SU-DHL-6 (cell line): ENCODE measurements around the gene AHRR.
A peak's percentile ranks its signal among the peaks of the same experiment; 100 is the strongest.

Experiments used
- H2AFZ ChIP-seq: fragments of 200-600 bp; sonication (generic); 2 replicates; pipeline ENCODE4 v1.6.1; 2014; ENCODE audit warnings: low read depth, mild to moderate bottlenecking, moderate library complexity, mixed read lengths, antibody characterized with exemption, low read length; ENCODE audit not compliant: severe bottlenecking
- H3F3A ChIP-seq: fragments of 200-600 bp; shearing (Covaris generic); 2 replicates; pipeline ENCODE4 v1.6.0; 2016; ENCODE audit warnings: antibody characterized with exemption, mild to moderate bottlenecking; ENCODE audit not compliant: insufficient read depth
- H3K27ac ChIP-seq: fragments of 200-600 bp; sonication (generic); 2 replicates; pipeline ENCODE4 v1.5.1; 2016; ENCODE audit warnings: low read depth, mild to moderate bottlenecking, low read length, moderate library complexity, mixed read lengths
- H3K27me3 ChIP-seq: fragments of 200-600 bp; sonication (generic), shearing (Covaris generic); 2 replicates; pipeline ENCODE4 v1.6.0; 2014; ENCODE audit warnings: mild to moderate bottlenecking, low read length
- H3K36me3 ChIP-seq: fragments of 200-600 bp; sonication (generic); 2 replicates; pipeline ENCODE4 v1.6.1; 2014; ENCODE audit warnings: mild to moderate bottlenecking, low read length, mixed read lengths
- H3K4me2 ChIP-seq: fragments of 300-600, 200-600 bp; shearing (Covaris generic), sonication (generic); 2 replicates; pipeline ENCODE4 v1.6.0; 2014; ENCODE audit warnings: low read length, low read depth, mild to moderate bottlenecking; ENCODE audit not compliant: poor library complexity, severe bottlenecking
- H3K4me3 ChIP-seq: fragments of 200-600 bp; sonication (generic); 2 replicates; pipeline ENCODE4 v1.5.1; 2014; ENCODE audit warnings: antibody characterized with exemption, low read length, mild to moderate bottlenecking, mixed read lengths; ENCODE audit not compliant: insufficient read depth, poor library complexity, severe bottlenecking
- H3K79me2 ChIP-seq: fragments of 200-600 bp; sonication (generic); 2 replicates; pipeline ENCODE4 v1.6.1; 2014; ENCODE audit warnings: mild to moderate bottlenecking, low read length, moderate library complexity; ENCODE audit not compliant: insufficient read depth
- H3K9ac ChIP-seq: fragments of 200-600 bp; sonication (generic); 2 replicates; pipeline ENCODE4 v1.7.0; 2014; ENCODE audit warnings: mild to moderate bottlenecking, low read length
- H3K9me2 ChIP-seq: fragments of 200-600 bp; sonication (generic); replicated peaks from 2 replicates; pipeline ENCODE4 v1.6.1; 2014; ENCODE audit warnings: low read length; ENCODE audit not compliant: insufficient read depth
- H3K9me3 ChIP-seq: fragments of 200-600 bp; sonication (generic); 2 replicates; pipeline ENCODE4 v1.6.1; 2014; ENCODE audit warnings: low read length, mixed read lengths; ENCODE audit not compliant: insufficient read depth
- H4K20me1 ChIP-seq: fragments of 200-600 bp; sonication (generic); 2 replicates; pipeline ENCODE4 v1.6.1; 2014; ENCODE audit warnings: low read depth, mild to moderate bottlenecking, antibody characterized with exemption, low read length, moderate library complexity, mixed read lengths
- EZH2phosphoT487 ChIP-seq: fragments of 200-600 bp; sonication (generic), shearing (Covaris generic); conservative IDR thresholded peaks from 2 replicates; pipeline ENCODE4 v1.6.1; 2018; ENCODE audit warnings: mild to moderate bottlenecking, antibody characterized with exemption, low read length, moderate library complexity, mixed read lengths
- TF ChIP-seq, protein P1 (sequence below): fragments of 200-600 bp; sonication (generic); IDR thresholded peaks from one replicate; pipeline ENCODE4 v1.5.1; 2017; ENCODE audit warnings: antibody characterized with exemption, mild to moderate bottlenecking, low read length, moderate library complexity; ENCODE audit not compliant: insufficient read depth, poor library complexity, severe bottlenecking

Gene AHRR

DNA sequence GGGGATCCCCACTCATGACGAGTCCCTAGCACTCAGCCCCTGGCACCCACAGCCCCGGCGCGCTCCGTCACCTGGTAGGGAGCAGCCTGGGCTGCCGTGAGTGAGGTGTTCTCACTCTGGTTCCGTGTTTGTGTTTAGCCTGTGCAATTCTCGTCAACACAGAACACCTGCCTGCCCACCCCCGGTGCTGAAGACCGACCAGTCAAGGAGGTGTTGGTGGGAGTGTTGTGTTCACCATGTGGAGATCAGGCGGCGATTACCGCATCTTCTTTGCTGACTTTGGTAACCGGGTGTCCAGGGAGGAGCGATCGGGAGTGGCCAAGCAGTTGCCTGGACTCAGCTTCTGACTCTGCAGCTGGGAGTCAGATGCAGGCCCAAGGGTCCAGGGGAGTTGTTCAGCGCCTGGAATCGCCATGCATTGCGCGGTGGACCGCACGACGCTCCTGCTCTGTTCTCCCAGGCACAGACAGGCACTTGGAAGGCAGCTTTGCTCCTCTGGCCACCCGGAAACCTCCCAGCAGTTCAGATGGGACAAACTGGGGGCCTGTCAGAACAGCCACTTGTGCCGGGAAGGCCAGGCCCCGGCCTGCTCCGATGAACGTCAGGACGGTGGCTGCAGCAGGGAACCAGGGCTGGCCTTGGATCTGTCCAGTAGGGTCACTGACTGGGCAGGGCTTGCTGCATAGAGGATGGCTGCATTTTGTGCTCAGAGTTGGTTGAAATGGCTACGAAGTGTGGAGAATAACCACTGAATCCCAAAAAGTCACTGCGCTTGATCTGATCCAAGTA, 149.6 kb downstream of the AHRR start:
- peak overlapping the region; percentile 91 for H3K9ac ChIP-seq
- H3K4me2 ChIP-seq, result peak overlapping the region; percentile 75
- H2AFZ ChIP-seq, result no peak overlapping the region
- H3K36me3 ChIP-seq, result no peaks in the 10 kb centered on the region
- TF ChIP-seq, protein P1, sequence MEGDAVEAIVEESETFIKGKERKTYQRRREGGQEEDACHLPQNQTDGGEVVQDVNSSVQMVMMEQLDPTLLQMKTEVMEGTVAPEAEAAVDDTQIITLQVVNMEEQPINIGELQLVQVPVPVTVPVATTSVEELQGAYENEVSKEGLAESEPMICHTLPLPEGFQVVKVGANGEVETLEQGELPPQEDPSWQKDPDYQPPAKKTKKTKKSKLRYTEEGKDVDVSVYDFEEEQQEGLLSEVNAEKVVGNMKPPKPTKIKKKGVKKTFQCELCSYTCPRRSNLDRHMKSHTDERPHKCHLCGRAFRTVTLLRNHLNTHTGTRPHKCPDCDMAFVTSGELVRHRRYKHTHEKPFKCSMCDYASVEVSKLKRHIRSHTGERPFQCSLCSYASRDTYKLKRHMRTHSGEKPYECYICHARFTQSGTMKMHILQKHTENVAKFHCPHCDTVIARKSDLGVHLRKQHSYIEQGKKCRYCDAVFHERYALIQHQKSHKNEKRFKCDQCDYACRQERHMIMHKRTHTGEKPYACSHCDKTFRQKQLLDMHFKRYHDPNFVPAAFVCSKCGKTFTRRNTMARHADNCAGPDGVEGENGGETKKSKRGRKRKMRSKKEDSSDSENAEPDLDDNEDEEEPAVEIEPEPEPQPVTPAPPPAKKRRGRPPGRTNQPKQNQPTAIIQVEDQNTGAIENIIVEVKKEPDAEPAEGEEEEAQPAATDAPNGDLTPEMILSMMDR, result no peak
- TF ChIP-seq EZH2phosphoT487, result no peak
- H3K27ac ChIP-seq, result no peak overlapping the region
- H3K27me3 ChIP-seq, result no peaks in the 10 kb centered on the region
- no peaks in the 10 kb centered on the region for H4K20me1 ChIP-seq
- H3K9me2 ChIP-seq, result no peaks in the 10 kb centered on the region
- H3K9me3 ChIP-seq, result no peaks in the 10 kb centered on the region
- H3K4me3 ChIP-seq, result peak overlapping the region; percentile 70
- H3F3A ChIP-seq, result peaks cover 4% of the 10 kb centered on the region
- peaks cover 14% of the 10 kb centered on the region for H3K79me2 ChIP-seq

DNA sequence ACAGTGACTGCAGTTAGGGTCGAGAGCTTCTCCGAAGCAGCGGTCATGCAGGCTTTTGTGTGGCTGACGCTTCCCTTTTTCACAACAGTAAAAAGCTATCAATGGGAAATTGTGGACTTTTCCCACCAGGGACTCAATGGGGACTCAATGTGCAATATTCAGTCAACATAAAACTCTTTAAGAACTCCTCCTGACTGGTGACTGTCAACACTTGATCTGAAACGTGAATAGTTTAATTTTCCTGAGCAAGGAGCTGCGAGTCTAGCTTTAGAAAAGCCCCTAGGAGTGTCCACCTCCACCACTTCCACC, 150.2 kb downstream of the AHRR start:
- Histone ChIP-seq H2AFZ (no peak overlapping the region), H3K79me2 (peaks cover 14% of the 10 kb centered on the region), H3K9me3 (no peaks in the 10 kb centered on the region), H3K4me3 (peak overlapping the region; percentile 70), H3K9me2 (no peaks in the 10 kb centered on the region), H4K20me1 (no peaks in the 10 kb centered on the region), H3F3A (peaks cover 4% of the 10 kb centered on the region), H3K27ac (peak overlapping the region; percentile 71; the same call in 1 of the 2 replicates), H3K36me3 (no peaks in the 10 kb centered on the region), H3K9ac (peak overlapping the region; percentile 91), H3K4me2 (peak overlapping the region; percentile 75), H3K27me3 (no peaks in the 10 kb centered on the region)
- no peak for TF ChIP-seq EZH2phosphoT487

DNA sequence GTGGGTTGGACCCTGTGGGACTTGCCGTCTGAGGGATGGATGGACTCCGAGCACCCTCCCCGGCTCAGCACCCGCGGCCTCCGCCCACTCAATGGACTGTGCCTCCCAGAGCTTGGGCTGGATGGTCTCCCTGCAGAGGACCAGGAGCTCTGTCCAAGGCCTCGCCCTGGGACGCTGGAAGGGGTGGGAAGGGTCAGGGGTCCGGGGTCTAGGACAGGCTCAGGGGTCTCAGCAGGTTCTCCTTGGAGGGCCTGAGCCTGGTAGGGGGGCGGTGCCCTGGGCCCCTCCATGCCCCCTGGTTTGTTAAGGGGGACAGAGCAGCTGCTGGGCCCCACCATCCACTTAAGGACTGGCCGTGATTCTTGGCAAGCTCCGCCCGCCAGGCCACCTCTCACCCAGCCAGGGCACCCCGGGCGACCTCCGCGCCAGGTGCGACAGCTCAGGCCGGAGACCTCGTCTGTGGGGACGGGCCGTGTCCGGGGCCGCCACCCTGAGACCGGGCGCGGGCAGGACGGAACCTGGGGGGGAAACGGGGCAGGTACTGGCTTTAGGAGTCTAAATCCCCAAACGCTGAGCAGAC, 150.7 kb downstream of the AHRR start:
- Histone ChIP-seq H3K4me3 (peak overlapping the region; percentile 70), H3K36me3 (no peaks in the 10 kb centered on the region), H3K9me3 (no peaks in the 10 kb centered on the region), H4K20me1 (no peaks in the 10 kb centered on the region), H3K9ac (peak overlapping the region; percentile 91), H3F3A (peaks cover 4% of the 10 kb centered on the region), H3K27ac (peak overlapping the region; percentile 71), H3K27me3 (no peaks in the 10 kb centered on the region), H3K4me2 (peak overlapping the region; percentile 75), H2AFZ (peak overlapping the region; percentile 77), H3K79me2 (peaks cover 14% of the 10 kb centered on the region), H3K9me2 (no peaks in the 10 kb centered on the region)
- no peak for TF ChIP-seq EZH2phosphoT487
- TF ChIP-seq, protein P1, result no peak
